ENCODE results near the gene ADORA1.

ADORA1 gene

GRCh38 chr1:203196371-203196770, 68.8 kb downstream of the ADORA1 start:
- DNase-seq: no peak

GRCh38 chr1:203197625-203198024, 70.1 kb downstream of the ADORA1 start:
- DNase-seq: no peak

- DNase-seq: no peak
These were observed 71.5 kb downstream of the ADORA1 start for GRCh38 chr1:203199002-203199401.

GRCh38 chr1:203199481-203199815, 71.9 kb downstream of the ADORA1 start:
- DNase-seq: no peak

- no peak for DNase-seq
These were observed 72.5 kb downstream of the ADORA1 start for GRCh38 chr1:203199816-203200571.

- no peak for DNase-seq
These were observed 73.4 kb downstream of the ADORA1 start for GRCh38 chr1:203200916-203201315.

- no peak for DNase-seq
These were observed 74.1 kb downstream of the ADORA1 start for GRCh38 chr1:203201516-203202205.

GRCh38 chr1:203202431-203203245, 75.1 kb downstream of the ADORA1 start:
- DNase-seq: no peak

GRCh38 chr1:203204756-203205155, 77.2 kb downstream of the ADORA1 start:
- no peak for DNase-seq

GRCh38 chr1:203206129-203206687, 78.7 kb downstream of the ADORA1 start:
- no peak for DNase-seq

GRCh38 chr1:203207751-203208150, 80.2 kb downstream of the ADORA1 start:
- no peak for DNase-seq

GRCh38 chr1:203208181-203208580, 80.7 kb downstream of the ADORA1 start:
- DNase-seq: no peak

GRCh38 chr1:203210350-203210749, 82.8 kb downstream of the ADORA1 start:
- no peak for DNase-seq

GRCh38 chr1:203210988-203211387, 83.5 kb downstream of the ADORA1 start:
- DNase-seq: no peak

GRCh38 chr1:203211812-203212211, 84.3 kb downstream of the ADORA1 start:
- no peak for DNase-seq

- no peak for DNase-seq
These were observed 85.6 kb downstream of the ADORA1 start for GRCh38 chr1:203213126-203213525.

- DNase-seq: no peak
These were observed 87.3 kb downstream of the ADORA1 start for GRCh38 chr1:203214871-203215270.

GRCh38 chr1:203215573-203215972, 88.0 kb downstream of the ADORA1 start:
- no peak for DNase-seq

- DNase-seq: peak; percentile 61
These were observed 89.0 kb downstream of the ADORA1 start for GRCh38 chr1:203216274-203217138.
